ENCODE measurements around the gene LRP2BP. TPM values are rescaled to one million over a fixed set of nuclear protein-coding genes. Genes with fewer than 3 reads are reported as not detected.

LRP2BP gene
- total RNA-seq, 1 experiment from 2014 or later: 0.33 TPM

DNA sequence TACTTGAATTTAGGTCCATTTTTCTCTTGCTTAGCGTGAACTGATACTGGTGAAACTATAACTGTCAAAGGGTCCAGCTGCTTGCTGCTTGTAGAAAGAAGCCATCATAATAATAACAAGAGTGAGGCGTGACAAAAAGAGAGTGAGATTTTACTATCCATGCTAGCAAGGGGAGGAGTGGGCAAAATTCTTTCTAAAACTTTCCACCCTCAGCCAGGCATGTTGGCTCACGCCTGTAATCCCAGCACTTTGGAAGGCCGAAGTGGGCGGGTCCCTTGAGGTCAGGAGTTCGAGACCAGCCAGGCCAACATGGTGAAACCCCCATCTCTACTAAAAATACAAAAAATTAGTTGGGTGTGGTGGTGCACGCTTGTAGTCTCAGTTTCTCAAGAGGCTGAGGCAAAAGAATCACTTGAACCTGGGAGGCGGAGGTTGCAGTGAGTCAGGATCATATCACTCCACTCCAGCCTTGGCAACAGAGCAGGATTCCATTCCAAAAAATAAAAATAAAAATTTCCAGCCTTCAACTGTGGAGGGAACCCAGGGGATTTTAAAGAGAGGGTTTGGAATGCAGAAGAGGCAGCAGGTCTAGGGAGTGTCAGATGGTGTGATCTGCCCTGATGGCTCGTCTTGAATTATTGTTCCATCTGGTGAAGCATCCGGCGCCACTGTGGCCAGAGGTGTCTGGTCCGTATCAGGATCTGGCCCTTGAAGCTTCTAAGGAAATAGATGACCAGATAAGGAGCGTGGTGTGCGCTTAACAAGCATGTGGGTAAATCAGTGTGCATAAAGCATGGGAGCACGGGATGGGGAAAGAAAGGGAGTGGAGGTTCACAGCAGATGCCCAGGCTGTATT lies 51.8 kb downstream of the LRP2BP start (continued):
- TF ChIP-seq ATF2 (CRISPR knock-in tag; IDR thresholded peaks at IDR 0.05; ENCODE audit: borderline replicate concordance, low read depth) (no peak), USF1 (CRISPR knock-in tag; IDR thresholded peaks at IDR 0.05) (no peak), ZNF396 (CRISPR knock-in tag; IDR thresholded peaks at IDR 0.05; ENCODE audit: borderline replicate concordance) (no peak)

DNA sequence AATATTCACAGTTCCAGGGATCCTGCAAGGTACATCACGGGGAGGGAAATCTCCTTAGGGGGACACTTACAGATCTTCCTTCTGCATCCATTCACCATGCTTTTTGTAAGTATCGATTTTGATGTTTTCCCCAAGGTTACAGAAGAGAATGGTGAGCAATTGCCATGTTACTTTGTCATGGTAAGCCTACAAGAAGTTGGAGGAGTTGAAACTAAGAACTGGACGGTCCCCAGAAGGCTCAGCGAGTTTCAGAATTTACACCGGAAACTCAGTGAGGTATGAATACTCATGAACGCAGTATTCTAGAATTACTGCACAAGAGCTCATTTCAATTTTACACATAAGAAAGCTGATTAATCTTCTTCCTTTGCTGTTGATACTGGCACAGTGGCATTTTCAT lies 53.9 kb downstream of the LRP2BP start:
- H3K4me3 Mint-ChIP-seq: no peak overlapping the region
- POLR2A ChIA-PET: no interaction called here
- peaks cover 4% of the 10 kb centered on the region for H3K4me1 Mint-ChIP-seq
- peaks cover 8% of the 10 kb centered on the region for H3K9me3 Mint-ChIP-seq
- ATAC-seq: no peak
- no peak overlapping the region for H3K27ac Mint-ChIP-seq
- CTCF ChIA-PET: interaction anchor here (0.5 kb wide), 1 partner anchor 246 kb away, joined by 3 read pairs; no protein-coding TSS in a partner anchor
- peaks cover 31% of the 10 kb centered on the region for H3K36me3 Mint-ChIP-seq
- DNase-seq (ENCODE audit: low spot score): no peak
- no peaks in the 10 kb centered on the region for H3K27me3 Mint-ChIP-seq (ENCODE audit: low read depth)
- TF ChIP-seq, protein P1, sequence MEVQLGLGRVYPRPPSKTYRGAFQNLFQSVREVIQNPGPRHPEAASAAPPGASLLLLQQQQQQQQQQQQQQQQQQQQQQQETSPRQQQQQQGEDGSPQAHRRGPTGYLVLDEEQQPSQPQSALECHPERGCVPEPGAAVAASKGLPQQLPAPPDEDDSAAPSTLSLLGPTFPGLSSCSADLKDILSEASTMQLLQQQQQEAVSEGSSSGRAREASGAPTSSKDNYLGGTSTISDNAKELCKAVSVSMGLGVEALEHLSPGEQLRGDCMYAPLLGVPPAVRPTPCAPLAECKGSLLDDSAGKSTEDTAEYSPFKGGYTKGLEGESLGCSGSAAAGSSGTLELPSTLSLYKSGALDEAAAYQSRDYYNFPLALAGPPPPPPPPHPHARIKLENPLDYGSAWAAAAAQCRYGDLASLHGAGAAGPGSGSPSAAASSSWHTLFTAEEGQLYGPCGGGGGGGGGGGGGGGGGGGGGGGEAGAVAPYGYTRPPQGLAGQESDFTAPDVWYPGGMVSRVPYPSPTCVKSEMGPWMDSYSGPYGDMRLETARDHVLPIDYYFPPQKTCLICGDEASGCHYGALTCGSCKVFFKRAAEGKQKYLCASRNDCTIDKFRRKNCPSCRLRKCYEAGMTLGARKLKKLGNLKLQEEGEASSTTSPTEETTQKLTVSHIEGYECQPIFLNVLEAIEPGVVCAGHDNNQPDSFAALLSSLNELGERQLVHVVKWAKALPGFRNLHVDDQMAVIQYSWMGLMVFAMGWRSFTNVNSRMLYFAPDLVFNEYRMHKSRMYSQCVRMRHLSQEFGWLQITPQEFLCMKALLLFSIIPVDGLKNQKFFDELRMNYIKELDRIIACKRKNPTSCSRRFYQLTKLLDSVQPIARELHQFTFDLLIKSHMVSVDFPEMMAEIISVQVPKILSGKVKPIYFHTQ (CRISPR knock-in tag; IDR thresholded peaks at IDR 0.05): no peak
- TF ChIP-seq CTCF (IDR thresholded peaks at IDR 0.05) (no peak), ATF2 (CRISPR knock-in tag; IDR thresholded peaks at IDR 0.05; ENCODE audit: borderline replicate concordance, low read depth) (no peak), ESRRA (CRISPR knock-in tag; IDR thresholded peaks at IDR 0.05; ENCODE audit: borderline replicate concordance) (no peak), KAT7 (CRISPR knock-in tag; IDR thresholded peaks at IDR 0.05; ENCODE audit: borderline replicate concordance) (no peak), GABPB1 (CRISPR knock-in tag; IDR thresholded peaks at IDR 0.05) (no peak), ETV6 (CRISPR knock-in tag; IDR thresholded peaks at IDR 0.05) (no peak), TCF7 (CRISPR knock-in tag; IDR thresholded peaks at IDR 0.05; ENCODE audit: low read depth) (no peak), E2F5 (CRISPR knock-in tag; IDR thresholded peaks at IDR 0.05) (no peak)
- TF ChIP-seq, protein P2, sequence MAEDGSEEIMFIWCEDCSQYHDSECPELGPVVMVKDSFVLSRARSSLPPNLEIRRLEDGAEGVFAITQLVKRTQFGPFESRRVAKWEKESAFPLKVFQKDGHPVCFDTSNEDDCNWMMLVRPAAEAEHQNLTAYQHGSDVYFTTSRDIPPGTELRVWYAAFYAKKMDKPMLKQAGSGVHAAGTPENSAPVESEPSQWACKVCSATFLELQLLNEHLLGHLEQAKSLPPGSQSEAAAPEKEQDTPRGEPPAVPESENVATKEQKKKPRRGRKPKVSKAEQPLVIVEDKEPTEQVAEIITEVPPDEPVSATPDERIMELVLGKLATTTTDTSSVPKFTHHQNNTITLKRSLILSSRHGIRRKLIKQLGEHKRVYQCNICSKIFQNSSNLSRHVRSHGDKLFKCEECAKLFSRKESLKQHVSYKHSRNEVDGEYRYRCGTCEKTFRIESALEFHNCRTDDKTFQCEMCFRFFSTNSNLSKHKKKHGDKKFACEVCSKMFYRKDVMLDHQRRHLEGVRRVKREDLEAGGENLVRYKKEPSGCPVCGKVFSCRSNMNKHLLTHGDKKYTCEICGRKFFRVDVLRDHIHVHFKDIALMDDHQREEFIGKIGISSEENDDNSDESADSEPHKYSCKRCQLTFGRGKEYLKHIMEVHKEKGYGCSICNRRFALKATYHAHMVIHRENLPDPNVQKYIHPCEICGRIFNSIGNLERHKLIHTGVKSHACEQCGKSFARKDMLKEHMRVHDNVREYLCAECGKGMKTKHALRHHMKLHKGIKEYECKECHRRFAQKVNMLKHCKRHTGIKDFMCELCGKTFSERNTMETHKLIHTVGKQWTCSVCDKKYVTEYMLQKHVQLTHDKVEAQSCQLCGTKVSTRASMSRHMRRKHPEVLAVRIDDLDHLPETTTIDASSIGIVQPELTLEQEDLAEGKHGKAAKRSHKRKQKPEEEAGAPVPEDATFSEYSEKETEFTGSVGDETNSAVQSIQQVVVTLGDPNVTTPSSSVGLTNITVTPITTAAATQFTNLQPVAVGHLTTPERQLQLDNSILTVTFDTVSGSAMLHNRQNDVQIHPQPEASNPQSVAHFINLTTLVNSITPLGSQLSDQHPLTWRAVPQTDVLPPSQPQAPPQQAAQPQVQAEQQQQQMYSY (CRISPR knock-in tag; IDR thresholded peaks at IDR 0.05): no peak
- TF ChIP-seq, protein P3, sequence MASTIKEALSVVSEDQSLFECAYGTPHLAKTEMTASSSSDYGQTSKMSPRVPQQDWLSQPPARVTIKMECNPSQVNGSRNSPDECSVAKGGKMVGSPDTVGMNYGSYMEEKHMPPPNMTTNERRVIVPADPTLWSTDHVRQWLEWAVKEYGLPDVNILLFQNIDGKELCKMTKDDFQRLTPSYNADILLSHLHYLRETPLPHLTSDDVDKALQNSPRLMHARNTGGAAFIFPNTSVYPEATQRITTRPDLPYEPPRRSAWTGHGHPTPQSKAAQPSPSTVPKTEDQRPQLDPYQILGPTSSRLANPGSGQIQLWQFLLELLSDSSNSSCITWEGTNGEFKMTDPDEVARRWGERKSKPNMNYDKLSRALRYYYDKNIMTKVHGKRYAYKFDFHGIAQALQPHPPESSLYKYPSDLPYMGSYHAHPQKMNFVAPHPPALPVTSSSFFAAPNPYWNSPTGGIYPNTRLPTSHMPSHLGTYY (CRISPR knock-in tag; IDR thresholded peaks at IDR 0.05): no peak
- TF ChIP-seq, protein P4, sequence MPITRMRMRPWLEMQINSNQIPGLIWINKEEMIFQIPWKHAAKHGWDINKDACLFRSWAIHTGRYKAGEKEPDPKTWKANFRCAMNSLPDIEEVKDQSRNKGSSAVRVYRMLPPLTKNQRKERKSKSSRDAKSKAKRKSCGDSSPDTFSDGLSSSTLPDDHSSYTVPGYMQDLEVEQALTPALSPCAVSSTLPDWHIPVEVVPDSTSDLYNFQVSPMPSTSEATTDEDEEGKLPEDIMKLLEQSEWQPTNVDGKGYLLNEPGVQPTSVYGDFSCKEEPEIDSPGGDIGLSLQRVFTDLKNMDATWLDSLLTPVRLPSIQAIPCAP (CRISPR knock-in tag; IDR thresholded peaks at IDR 0.05): no peak
- TF ChIP-seq, protein P5, sequence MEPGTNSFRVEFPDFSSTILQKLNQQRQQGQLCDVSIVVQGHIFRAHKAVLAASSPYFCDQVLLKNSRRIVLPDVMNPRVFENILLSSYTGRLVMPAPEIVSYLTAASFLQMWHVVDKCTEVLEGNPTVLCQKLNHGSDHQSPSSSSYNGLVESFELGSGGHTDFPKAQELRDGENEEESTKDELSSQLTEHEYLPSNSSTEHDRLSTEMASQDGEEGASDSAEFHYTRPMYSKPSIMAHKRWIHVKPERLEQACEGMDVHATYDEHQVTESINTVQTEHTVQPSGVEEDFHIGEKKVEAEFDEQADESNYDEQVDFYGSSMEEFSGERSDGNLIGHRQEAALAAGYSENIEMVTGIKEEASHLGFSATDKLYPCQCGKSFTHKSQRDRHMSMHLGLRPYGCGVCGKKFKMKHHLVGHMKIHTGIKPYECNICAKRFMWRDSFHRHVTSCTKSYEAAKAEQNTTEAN (CRISPR knock-in tag; IDR thresholded peaks at IDR 0.05): no peak

All from WTC11 (cell line).